Measurements from ENCODE around the gene SLC37A1.

The SLC37A1 gene

DNA sequence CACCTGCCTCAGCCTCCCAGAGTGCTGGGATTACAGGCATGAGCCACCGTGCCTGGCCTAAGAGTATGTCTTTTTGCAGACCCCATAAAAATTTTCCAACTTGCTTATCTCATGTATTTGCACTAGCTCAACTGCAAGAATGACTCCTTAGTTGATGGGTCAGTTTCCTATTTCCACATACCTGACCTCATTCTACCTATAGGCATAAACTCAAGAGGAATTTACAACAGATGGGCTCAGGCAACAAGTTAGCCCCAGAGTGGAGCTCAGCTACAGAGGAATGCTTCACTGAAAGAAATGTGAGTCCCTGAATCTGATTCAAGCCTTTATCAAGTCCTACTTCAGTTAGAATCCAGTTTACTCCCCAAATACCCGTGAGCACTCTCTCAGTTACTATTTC lies 5.3 kb upstream of the SLC37A1 start:
- DNase-seq = no peak

DNA sequence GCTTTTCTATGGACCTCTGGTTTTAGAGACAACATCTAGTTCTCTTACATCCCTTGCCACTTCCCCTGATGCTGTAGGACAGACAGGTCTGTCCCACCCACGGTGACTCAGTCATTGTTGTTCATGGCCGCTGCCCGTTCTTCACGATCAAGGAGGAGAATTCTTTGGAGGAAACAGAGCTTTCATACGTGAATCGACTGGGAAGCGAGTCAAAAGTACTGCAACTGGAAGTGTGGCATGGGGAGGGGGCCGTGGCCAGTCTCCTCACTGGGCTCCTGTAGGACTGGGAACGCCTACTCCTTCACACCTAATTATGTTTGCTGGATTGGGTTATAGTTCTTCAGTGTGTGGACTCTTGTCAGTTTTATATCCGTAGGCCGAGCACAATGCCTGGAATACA lies 4.4 kb upstream of the SLC37A1 start:
- DNase-seq = no peak

DNA sequence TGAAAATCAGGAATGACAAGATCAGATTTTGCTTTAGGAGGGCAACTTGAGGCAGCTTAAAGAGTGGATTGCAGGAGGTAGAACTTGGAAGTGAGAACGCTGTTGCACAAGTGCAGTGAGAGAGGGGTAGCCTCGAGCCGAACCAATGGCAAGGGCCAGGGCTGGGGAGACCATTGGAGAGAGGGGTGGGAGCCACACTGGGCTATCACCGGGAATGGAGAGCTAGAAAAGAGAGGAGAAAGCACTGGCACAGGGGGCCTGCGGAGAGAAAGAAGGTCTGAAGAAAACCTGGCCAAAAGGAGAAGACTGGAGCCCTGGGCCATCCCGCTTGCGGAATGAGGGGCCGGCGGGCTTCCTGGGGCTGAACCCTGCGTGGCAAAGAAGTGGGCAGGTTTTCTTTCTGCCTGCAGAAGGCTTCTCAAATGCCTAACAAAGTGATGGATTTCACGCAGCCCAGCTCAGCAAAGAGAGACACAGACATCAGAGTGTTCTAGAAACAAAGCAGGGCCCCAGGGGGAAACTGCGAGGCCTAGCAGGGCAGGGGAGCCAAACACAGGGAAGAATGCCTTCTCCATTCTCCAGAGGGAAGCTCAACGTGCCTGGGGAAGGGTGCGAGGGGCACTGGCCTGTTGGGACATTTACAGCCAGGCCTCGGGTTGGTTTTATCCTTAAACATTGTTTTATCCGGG lies 1.2 kb upstream of the SLC37A1 start:
- DNase-seq = no peak

DNA sequence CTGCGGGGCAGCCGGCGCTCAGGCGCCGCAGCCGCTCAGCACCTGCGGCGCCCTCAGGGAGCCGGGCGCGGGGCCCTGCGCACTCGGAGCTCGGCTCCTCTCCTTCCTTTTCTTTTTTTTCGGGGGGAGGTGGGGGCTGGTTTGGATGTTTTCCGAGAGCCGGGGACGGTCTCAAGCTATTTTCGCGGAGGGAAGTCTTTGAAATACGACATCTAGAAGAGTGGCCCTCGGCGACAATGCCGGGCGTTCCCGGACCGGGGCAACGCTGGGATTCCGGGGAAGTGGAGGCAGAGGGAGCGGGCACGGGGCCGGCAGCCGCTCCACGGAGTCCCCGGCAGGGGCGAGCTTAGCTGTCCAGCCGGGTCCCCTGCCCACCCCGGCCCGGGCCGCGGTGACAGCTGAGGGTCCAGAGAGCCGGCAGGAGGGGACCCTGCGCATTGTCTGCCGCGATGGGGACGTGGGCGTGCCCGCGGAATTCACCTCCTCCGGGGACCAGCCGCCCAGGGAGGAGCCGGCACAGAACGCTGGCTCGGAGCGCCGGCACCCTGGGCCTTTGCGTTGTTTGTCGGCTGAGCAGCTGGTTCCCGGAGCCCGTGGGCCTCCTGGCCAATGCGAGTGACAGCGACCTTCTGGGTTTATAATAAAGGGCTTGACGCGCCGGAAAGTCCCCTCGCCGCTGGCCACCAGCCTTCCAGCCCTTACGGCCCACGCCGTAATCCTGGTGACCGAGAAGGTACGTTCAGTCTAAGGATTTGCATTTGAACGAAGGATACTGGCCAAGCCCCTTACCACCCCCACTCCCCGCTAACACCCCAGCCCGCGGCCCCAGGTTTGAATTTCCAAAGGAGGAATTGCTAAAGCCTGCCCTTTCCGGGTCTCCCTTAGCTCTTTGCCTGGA lies 582 bp downstream of the SLC37A1 start:
- DNase-seq = peak in 1 of 2 donors; percentile 30

DNA sequence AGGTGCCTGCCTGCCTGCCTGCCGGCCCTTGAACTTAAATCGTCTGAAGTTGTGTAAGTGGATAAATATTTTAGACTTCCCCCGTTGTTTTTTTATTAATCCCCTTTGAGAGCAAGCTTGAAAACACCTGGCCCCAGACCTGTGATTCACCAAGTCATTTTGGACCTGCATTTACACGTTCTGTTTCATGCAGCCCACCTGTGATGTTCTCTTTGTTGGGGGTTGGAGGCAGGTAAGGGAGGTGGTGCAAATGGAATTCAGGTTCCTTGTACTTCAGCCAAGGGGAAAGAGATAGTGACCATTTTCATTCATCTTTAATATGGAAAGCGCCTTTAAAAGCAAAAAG lies 1.2 kb downstream of the SLC37A1 start:
- no peak for DNase-seq

DNA sequence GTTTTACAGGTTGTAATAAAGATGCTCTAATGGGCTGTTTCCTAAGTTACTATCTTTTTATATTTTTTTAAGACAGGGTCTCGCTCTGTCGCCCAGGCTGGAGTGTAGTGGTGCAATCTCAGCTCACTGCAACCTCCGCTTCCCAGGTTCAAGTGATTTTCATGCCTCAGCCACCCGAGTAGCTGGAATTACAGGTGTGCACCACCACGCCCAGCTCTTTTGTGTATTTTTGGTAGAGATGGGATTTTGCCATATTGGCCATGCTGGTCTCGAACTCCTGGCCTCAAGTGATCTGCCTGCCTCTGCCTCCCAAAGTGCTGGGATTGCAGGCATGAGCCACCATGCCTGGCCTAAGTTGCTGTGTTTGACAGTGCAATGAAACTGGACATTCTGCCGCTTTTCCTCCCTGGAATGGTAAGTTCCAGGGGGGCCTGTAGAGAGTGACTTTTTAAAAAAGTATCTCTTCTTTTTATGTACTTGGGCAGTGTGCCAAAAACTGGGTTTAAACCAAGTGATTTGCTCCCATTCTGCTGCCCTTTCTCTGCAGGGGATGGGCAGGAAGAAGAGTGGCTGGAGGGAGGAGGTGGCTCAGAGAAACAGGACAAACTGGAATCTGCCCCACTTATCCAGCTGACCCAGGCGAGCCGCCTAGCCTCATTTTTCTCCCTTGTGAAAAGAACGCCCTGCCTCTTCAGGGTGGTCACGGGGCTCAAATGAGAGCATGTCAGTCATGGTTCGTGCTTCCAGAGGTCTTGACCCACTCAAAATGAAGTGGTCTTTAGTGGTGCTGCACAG lies 2.3 kb downstream of the SLC37A1 start:
- DNase-seq = no peak

DNA sequence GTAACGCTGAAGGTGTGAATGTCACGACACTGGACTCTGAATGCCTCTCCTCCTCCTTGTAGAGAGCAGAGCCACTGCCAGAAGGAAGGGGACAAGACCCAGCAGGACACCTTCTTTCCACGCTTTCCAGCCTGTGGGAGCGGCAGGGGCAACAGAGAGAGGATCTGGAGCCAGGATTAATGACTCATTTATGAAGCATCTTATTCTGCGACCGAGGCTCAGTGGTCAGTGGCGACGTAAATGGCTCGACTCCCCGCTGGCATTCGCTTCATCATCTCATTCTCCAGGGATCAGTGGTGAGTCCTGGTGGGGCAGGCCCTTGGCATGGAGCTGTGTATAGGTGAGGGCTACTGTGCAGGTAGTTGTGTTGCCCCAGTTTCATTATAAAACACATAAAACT lies 4.6 kb downstream of the SLC37A1 start:
- DNase-seq = no peak

DNA sequence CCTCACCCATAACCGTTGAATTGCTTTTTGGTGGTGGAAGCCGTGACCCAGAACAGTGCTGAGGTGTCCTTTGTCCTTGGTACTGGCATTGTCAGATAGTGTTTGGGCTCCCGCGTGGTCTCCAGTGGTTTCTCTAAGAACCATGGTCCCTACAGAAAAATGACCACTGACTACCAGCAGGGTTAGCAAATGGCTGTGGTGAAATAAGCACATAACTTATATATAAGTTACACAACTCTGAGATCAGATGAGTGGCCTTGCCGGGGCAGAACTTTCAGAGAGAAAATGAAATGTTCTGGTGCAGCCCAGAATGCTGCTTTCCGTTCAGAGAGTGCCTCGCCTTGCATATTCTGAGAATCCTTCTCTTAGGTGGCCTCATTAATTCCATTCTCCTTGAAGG lies 5.0 kb downstream of the SLC37A1 start:
- DNase-seq = no peak

DNA sequence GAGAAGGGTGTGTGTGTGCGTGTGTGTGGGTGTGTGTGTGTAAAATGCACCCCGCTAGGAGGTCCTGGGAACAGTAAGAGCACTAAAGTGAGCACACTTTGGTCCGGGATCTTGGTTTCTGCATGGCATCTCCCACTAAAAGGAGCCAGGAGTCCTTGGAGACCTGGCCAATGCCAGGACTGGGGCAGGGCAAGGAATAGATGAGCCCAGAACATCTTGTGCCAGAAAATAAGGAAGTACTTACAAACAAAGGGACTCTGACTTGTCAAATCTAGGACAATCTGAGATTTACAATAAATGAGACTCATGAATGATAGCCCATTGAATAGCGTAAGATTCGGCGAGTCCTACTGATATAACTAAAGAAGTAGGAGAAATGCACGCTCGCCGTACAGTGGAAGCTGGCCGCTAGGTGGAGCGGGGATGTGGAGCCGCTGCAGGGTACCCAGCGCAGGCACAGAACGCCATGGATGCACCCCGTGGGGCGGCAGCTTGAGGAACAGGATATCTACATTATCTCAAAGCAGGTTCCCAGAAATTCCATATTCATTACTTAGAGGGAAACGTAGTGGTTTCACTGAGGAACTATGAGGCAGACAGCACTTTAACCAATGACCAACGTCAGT lies 7.1 kb downstream of the SLC37A1 start:
- no peak for DNase-seq

DNA sequence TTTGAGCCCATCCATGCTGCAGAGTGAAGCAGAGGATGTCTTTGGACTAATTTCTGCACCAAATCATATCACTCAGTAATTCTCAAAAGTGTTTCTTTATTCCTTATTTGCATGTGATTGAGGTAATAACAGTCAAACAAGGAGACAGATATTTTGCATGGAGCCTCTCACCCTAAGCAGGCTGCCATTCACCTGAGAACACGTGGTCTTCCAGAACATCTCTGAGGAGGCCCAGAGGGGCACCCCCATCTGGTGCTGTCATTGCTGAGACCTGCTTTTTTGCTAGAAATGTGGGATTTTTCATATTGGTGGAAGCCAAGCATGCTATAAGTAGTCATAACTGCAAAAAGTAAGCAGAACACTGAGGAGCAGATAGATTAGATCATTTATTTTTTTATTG lies 7.7 kb downstream of the SLC37A1 start:
- no peak for DNase-seq

DNA sequence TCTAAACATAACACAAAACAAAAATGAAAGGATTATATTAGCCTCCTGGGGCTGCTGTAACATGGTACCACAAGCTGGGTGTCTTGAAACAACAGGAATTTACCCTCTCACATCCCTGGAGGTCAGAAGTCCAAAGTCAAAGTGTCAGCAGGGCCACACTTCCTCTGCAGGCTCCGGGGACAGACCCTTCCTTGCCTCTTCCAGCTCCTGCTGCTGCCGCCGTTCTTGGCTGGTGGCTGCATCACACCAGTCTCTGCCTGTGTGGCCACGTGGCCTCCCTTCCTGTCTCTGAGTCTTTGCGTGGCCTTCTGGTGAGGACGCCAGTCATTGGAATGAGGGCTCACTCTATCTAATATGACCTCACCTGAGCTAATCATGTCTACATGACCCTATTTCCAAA lies 8.2 kb downstream of the SLC37A1 start:
- no peak for DNase-seq

DNA sequence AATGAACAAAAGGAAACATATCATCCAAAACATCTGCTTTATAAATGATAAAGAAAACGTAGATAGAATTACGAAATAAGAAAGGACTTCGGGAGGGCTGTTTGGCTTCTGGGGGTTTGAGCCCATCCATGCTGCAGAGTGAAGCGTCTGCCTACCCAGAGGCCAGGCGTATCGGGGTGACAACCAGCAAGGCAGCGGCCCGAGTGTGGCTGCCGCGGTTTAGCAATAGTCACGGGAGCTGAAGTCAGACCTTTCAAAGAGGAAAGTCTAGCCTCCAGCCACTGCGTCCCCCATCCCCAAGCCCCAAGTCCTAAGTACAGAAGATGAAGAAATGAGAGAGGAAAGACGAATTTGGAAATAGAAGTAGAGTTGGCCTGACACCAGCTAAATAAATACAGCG lies 8.6 kb downstream of the SLC37A1 start:
- DNase-seq = no peak

DNA sequence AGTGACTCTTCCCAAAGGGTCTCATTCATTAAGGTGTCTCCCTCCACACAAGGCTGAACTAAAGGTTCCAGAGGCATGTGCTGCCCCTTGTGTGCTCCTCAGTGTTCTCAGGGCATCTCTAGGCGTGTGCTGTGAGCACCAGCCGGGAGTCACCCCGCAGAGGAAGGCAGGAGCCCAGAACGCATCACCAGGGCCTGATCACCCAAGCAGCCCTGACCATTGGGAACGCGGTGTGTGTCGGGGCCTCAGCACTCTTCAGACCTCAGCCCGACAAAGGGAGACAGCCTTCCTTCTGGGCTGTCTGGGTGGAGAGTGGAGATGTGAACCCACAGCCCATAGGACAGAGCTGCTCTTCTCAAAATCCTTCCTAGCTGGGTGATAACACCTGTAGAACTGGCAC lies 9.1 kb downstream of the SLC37A1 start:
- no peak for DNase-seq

DNA sequence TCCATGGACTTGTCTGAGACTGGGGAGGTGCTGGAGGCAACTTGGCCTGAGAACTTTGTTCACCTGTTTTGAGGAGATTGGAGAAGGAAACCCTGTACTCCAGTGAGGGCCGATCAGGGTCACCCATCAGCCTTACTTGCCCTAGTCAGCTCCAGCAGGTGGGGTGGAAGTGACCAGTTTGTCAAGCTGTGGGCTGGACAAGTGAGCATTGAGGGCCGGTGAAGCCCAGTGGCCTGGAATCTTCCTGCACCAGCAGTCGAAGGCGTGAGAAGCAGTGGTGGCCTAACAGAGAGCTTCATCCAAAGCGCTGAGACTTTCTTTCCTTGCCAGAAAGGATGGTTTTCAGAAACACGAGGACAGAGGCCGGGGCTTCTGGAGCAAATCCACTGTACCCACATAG lies 9.6 kb downstream of the SLC37A1 start:
- DNase-seq = no peak

DNA sequence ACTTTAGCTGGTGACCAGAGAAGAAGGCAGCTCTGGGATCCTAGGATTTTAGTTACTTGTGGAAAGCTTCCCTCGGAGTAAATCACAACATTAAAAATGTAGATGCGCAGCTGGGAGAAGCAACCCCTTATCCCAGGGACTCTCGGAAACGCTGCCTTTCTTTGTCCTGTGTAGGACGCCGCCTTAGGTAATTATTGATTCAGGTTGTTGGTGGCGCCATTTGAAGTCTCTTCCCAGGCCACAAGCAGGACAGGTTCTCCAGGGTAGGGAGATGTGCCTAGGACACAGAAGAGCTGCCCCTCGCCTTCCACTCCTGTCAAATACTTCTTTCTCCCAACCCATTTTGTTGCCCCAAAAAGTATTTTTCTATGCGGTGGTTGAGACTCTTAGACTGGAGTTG lies 10.3 kb downstream of the SLC37A1 start:
- no peak for DNase-seq

DNA sequence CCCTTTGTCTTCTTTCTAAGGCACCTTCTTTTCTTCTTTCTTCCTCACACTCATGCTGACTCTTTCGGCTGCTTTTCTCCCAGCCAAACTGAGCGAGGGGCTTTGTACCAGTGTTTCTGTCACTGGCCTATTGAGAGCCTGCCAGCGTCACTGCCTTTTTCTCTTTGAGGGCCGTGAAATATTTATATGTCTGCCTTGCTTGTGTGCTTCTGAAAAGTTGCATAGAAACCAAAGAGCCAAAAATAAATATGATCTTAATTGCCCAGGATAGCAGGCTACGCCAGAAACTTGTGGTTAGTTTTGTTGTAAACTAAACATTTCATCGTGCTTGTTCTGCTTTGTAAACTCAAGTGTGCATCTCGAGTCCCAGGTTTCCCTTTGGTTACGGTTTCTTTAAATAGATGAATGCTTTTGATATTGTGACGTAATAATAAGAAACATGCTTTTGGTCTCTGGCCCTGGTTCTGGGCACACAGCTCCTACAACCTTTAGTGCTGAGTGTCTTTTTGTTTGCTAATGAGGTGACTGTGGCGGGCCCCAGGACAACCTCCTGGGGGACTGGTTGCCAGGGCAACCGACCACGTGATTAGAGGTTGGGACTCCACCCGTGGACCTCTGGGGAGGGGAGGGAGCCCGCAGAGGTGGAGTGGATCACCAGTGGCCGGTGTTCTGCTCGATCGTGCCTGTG lies 10.8 kb downstream of the SLC37A1 start:
- DNase-seq = no peak

DNA sequence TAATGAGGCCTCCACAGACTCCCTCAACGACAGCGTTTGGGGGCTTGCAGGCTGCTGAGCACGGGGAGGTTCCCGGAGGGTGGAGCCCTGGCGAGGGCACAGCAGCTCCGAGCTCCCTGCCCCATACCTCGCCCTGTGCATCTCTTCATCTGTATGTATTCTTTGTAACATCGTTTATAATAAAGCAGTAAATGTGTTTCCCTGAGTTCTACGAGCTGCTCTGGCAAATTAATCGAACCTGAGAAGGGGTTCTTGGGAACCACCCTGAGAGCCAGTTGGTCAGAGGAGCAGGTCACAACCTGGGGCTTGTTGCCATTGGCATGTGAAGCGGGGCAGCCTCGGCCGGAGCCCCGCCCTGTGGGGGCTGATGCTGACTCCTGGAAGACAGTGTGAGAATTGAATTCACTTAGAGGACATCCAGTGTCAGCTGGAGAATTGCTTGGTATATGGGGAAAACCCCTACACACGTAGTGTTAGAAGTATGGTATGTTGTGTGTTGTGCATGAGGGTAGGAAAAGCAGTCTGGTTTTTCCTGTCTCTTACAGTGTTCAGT lies 11.5 kb downstream of the SLC37A1 start:
- no peak for DNase-seq

DNA sequence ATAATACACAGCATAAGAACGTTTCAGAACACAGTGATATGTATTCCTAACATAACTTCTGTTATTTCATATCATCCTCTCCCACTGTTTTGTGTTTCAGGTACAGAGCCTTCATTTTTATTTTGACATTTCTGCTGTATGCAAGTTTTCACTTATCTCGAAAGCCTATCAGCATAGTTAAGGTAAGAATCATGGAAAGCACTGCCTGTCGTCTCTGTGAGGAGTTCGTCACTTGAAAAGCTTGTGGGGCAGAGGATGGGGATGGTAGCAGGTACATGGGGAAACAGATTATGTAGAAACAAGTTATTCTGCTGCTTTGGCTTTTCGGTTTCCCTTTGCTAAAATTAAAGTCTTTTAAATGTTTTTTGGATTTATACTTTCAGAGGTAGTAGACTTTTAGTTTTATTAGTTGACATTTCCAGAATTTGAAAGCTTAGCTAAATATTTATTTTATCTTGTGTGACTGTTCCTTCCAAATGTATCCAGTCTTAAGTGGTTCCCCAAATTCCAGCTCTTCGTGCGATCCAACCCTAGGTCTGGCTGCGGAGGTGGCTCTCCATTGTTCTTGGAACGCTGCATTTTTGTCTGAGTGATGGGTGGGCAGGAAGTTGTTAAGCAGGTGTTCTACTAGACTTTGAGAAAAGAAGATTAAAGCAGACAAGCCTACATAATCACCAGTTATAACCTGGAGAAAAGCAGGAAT lies 12.2 kb downstream of the SLC37A1 start:
- DNase-seq = no peak

DNA sequence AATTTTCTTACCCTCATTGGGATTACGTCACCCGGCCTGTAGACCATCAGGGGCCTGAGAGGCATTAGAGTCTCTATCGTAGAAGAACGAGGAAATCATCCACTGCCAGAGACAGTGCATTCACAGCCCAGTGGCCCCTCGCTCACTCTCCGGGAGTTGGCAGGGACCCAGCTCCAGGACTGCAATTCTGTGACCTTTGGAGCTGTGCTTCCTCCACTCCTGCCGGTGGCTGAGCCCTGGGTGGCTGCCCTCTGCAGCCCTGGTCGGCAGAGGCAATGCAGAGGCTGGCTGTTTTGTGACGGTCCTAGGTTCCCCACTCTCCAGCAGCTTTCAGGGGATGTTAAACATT lies 12.7 kb downstream of the SLC37A1 start:
- no peak for DNase-seq

DNA sequence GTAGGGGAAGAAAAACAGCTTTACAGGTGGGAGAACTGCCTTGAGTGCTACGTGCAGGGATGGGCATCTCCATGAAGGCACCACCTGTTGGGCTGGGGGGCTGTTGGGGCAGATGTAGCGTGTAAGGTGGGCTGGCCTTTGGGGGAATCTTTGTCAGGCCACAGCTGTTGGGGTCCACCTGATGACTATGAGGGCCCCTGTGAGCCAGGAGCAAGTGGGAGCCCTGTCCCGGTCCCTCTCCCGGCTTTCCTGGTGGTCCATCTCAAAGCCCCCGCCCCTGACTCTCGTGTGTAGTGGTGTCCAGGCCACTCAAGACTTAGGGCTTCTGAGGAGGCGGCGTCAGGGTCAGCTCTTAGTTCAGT lies 13.5 kb downstream of the SLC37A1 start:
- no peak for DNase-seq

DNA sequence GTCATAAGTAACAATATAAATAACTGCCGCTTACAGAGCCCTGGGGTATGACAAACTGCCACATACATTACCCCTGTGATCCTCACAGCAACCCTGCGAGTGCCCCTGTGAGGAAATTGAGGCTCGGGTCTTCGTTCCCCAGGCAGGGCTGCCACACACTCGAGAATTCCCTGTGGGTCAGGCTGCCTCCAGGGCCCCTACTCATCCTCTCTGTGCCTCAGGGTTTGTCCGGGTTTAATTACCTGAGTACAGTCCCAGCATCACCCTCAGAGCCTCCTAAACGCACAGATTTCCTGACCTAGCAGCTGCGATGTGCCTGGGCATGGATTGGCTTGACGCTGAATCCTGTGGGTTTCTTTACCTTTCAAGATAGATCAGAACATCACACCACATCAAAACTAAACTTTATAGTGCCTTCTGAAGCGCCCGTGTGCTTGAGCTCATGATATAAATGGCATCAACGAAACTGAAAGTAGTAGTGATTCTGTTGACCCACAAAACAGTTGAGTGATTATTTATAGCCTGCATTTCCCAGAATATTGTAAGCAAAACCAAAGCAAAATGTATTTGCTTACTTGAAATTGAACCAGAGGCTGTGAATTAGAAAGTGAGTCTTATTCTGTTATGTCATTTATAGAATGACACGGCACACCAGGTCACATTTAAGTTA lies 14.0 kb downstream of the SLC37A1 start:
- no peak for DNase-seq

Measured in hippocampal formation (tissue), 2 donors.